ENCODE data around the gene MED14. TPM values are rescaled to one million over a fixed set of nuclear protein-coding genes. Genes with fewer than 3 reads are reported as not detected.

The MED14 gene
- total RNA-seq, 1 donor: 34.7 TPM

DNA sequence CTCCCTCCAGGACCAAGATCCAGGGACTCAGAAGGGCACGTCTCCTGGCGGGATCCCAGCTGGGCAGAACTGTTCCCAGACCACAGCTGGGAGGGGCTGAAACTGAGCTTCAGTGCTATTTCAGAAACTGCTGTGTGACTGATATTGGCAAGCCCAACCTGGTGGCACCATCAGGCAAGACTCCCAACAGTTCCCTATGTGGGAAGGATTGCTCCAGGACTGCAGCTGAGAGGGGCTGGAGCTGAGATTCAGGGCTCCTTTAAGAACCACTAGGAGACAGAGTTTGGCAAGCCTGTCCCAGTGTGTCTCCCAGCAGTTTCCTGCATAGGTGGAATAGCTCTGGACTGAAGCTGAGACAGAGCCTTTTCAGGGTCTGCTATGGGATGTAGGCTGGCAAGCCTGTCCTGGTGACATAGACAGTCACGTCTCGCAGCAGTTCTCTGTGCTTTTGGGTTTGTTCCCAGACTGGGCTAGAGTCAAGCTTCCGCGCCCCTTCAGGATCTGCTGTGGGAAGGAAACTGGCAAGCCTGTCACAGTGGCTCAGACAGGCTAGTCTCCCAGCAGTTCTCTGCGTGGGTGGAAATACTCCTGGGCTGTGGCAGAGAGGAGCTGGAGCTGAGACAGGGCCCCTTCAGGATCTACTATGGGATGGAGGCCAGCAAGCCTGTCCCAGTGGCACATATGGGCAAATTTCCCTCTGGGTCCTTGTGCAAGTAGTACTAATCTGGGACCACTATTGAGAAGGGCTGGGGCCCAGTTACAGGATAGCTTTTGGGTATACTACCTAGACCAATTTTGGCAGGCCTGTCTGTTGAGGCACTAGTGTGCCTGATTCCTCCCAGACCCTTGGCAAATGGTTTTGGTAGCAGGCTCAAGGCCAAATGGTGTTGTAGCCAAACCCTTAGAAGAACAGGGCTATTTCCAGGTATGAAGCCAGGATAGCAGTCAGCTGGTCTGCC is 20.2 kb upstream of the MED14 start:
- Histone ChIP-seq H4K20me1 (ENCODE audit: insufficient read depth, low read length) (no peaks in the 10 kb centered on the region), H3K4me2 (ENCODE audit: insufficient read depth, low read length) (peak overlapping the region; percentile 66), H3K4me1 (ENCODE audit: insufficient read depth, low read length) (peaks cover 10% of the 10 kb centered on the region), H3K27ac (ENCODE audit: low read depth, low read length) (no peak overlapping the region), H3K4me3 (ENCODE audit: insufficient read depth, low read length) (no peak overlapping the region), H3K9me3 (ENCODE audit: low read depth, low read length) (no peaks in the 10 kb centered on the region), H3K79me2 (ENCODE audit: insufficient read depth, low read length) (no peaks in the 10 kb centered on the region), H2AFZ (ENCODE audit: low read length) (peak overlapping the region; percentile 60), H3K27me3 (ENCODE audit: insufficient read depth, low read length) (peaks cover 26% of the 10 kb centered on the region), H3K36me3 (ENCODE audit: insufficient read depth, low read length) (no peaks in the 10 kb centered on the region)
- TF ChIP-seq, protein P1, sequence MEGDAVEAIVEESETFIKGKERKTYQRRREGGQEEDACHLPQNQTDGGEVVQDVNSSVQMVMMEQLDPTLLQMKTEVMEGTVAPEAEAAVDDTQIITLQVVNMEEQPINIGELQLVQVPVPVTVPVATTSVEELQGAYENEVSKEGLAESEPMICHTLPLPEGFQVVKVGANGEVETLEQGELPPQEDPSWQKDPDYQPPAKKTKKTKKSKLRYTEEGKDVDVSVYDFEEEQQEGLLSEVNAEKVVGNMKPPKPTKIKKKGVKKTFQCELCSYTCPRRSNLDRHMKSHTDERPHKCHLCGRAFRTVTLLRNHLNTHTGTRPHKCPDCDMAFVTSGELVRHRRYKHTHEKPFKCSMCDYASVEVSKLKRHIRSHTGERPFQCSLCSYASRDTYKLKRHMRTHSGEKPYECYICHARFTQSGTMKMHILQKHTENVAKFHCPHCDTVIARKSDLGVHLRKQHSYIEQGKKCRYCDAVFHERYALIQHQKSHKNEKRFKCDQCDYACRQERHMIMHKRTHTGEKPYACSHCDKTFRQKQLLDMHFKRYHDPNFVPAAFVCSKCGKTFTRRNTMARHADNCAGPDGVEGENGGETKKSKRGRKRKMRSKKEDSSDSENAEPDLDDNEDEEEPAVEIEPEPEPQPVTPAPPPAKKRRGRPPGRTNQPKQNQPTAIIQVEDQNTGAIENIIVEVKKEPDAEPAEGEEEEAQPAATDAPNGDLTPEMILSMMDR (IDR thresholded peaks at IDR 0.05; ENCODE audit: extremely low read depth, low read depth, low read length): no peak
- DNase-seq (ENCODE audit: insufficient read length, low spot score, missing footprints): no peak

DNA sequence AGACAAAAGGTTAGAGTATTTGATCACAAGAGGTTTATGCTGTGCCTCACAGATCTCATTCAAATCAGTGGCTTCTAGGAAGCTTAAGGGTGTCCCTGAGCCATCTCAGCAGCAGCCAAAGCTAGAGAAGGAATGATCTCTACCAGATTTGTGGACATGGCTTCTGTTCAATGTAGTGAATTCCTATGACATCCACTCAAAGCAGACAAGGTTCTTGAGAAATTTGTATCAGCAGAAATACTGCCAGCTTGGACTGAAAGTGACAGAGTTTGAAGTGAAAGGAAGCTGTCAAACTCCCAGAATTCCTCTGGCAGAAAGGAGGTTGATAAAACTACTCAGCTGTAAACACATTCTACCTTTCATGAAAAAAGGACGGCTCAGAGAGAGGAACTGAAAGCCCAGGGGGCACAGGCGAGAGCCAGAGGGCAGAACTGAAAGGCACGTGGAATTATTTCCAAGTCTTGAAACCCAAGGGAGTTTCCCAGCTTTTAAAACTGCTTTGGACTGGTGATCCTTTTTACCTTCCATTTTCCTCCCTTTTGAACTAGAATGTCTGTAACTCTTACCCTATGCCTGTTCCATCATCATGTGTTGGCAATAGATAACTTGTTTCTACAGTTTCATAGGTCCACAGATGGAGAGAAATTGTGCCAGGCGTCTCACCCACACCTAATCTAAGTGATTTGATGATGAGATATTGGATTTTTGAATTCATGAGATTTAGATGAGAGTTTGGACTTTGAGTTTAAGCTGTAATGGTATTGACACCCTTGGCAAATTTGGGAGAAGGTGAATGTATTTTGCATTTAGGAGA is 14.5 kb upstream of the MED14 start:
- H3K4me1 ChIP-seq (ENCODE audit: insufficient read depth, low read length): no peaks in the 10 kb centered on the region
- H3K36me3 ChIP-seq (ENCODE audit: insufficient read depth, low read length): no peaks in the 10 kb centered on the region
- no peak overlapping the region for H3K27ac ChIP-seq (ENCODE audit: low read depth, low read length)
- TF ChIP-seq, protein P1 (IDR thresholded peaks at IDR 0.05; ENCODE audit: extremely low read depth, low read depth, low read length): no peak
- peak overlapping the region; percentile 79 for H2AFZ ChIP-seq (ENCODE audit: low read length)
- H4K20me1 ChIP-seq (ENCODE audit: insufficient read depth, low read length): no peaks in the 10 kb centered on the region
- H3K4me3 ChIP-seq (ENCODE audit: insufficient read depth, low read length): no peak overlapping the region
- no peak for DNase-seq (ENCODE audit: insufficient read length, low spot score, missing footprints)
- H3K79me2 ChIP-seq (ENCODE audit: insufficient read depth, low read length): no peaks in the 10 kb centered on the region
- no peaks in the 10 kb centered on the region for H3K9me3 ChIP-seq (ENCODE audit: low read depth, low read length)
- peak overlapping the region; percentile 15 for H3K4me2 ChIP-seq (ENCODE audit: insufficient read depth, low read length)
- peaks cover 27% of the 10 kb centered on the region for H3K27me3 ChIP-seq (ENCODE audit: insufficient read depth, low read length)

DNA sequence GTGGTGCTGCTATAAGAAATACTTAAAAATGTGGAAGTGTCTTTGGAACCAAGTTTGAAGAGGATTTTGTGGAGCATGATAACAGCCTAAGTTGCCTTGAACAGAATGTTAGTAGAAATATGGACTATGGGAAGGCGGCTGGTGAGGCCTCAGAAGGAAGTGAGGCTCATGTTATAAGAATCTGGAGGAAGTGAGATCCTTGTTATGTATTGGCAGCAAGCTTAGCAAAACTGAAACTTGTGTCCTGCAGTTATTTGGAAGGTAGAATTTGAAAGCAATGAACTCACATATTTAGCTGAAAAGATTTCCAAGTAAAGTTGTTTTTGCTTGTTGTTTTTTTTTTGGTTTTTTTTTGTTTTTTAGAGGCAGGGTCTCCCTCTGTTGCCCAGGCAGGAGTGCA is 13.6 kb upstream of the MED14 start:
- H3K9me3 ChIP-seq (ENCODE audit: low read depth, low read length): no peaks in the 10 kb centered on the region
- no peaks in the 10 kb centered on the region for H4K20me1 ChIP-seq (ENCODE audit: insufficient read depth, low read length)
- no peak overlapping the region for H3K4me3 ChIP-seq (ENCODE audit: insufficient read depth, low read length)
- H3K27ac ChIP-seq (ENCODE audit: low read depth, low read length): no peak overlapping the region
- no peak overlapping the region for H2AFZ ChIP-seq (ENCODE audit: low read length)
- no peaks in the 10 kb centered on the region for H3K4me1 ChIP-seq (ENCODE audit: insufficient read depth, low read length)
- H3K4me2 ChIP-seq (ENCODE audit: insufficient read depth, low read length): no peak overlapping the region
- H3K79me2 ChIP-seq (ENCODE audit: insufficient read depth, low read length): no peaks in the 10 kb centered on the region
- DNase-seq (ENCODE audit: insufficient read length, low spot score, missing footprints): no peak
- H3K36me3 ChIP-seq (ENCODE audit: insufficient read depth, low read length): no peaks in the 10 kb centered on the region
- TF ChIP-seq, protein P1 (IDR thresholded peaks at IDR 0.05; ENCODE audit: extremely low read depth, low read depth, low read length): no peak
- H3K27me3 ChIP-seq (ENCODE audit: insufficient read depth, low read length): peaks cover 32% of the 10 kb centered on the region

DNA sequence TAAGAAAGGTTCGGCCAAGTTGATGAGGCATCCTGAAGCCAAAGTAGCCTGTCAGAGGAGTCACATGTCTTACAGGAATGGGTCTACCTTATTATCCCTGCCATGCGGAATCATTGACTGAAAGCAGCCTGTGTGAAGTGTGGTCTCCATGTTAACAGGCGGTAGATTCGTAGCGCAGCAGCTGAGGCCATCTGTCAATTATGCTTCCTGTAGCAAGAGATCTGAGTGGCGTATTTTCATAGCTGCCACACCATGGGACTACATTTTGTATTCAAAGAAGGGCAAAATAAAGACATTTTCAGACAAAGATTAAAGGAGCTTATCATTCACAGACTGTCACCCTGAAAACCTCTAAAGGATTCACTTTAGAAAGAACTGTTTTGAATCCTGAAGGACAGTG is 11.2 kb upstream of the MED14 start:
- Histone ChIP-seq H4K20me1 (ENCODE audit: insufficient read depth, low read length) (no peaks in the 10 kb centered on the region), H3K79me2 (ENCODE audit: insufficient read depth, low read length) (no peaks in the 10 kb centered on the region), H3K4me1 (ENCODE audit: insufficient read depth, low read length) (no peaks in the 10 kb centered on the region), H3K27me3 (ENCODE audit: insufficient read depth, low read length) (peaks cover 33% of the 10 kb centered on the region), H3K4me2 (ENCODE audit: insufficient read depth, low read length) (no peak overlapping the region), H2AFZ (ENCODE audit: low read length) (no peak overlapping the region), H3K27ac (ENCODE audit: low read depth, low read length) (no peak overlapping the region), H3K36me3 (ENCODE audit: insufficient read depth, low read length) (no peaks in the 10 kb centered on the region), H3K4me3 (ENCODE audit: insufficient read depth, low read length) (no peak overlapping the region), H3K9me3 (ENCODE audit: low read depth, low read length) (no peaks in the 10 kb centered on the region)
- DNase-seq (ENCODE audit: insufficient read length, low spot score, missing footprints): no peak
- TF ChIP-seq, protein P1 (IDR thresholded peaks at IDR 0.05; ENCODE audit: extremely low read depth, low read depth, low read length): no peak

Measured in osteoblast (primary cell).